HG03378 (cell line): ENCODE data around the gene HNRNPLL.

ENCODE experiments used
- ATAC-seq: cut with Tn5 transposase; IDR thresholded peaks from one replicate; pipeline ENCODE4 v1.9.1; 2021; ENCODE audit warnings: mild to moderate bottlenecking, moderate library complexity; ENCODE audit not compliant: unreplicated experiment

HNRNPLL gene

DNA sequence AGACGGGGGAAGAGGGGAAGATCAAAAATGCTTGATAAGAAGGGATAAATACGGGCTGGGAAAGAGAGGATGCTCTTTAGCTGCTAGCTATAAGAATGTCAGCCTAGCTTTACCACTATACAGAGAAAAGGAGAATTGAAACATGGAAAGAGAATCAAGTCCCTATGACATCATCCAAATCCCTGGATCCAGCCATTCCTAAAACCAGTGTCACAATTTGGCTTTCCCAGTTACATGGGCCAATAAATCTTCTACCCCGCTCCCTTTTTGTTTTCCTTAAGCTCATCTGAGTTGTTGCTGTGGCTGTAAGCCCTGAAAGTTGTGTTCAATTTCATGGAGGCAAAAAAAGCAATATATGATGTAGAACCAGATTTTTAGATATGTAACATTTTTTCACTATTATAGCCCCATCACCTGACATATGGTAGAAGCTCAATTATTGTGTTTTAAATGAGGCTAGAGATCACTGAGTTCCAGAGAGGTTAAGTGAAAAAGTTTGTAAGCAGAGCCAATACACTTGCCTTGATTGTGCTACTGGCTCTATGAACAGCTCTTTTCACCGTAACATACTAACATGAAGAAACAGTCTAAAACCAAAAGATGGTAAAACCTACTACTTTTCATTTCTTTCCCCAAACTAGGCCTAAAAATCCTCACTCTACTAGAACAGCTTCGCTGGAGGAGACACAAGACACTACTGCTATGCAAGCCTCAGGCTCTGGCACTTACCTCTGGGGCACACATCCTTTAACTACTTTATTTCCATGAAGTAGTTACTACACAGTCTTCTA lies 4.3 kb downstream of the HNRNPLL start:
- no peak for ATAC-seq

DNA sequence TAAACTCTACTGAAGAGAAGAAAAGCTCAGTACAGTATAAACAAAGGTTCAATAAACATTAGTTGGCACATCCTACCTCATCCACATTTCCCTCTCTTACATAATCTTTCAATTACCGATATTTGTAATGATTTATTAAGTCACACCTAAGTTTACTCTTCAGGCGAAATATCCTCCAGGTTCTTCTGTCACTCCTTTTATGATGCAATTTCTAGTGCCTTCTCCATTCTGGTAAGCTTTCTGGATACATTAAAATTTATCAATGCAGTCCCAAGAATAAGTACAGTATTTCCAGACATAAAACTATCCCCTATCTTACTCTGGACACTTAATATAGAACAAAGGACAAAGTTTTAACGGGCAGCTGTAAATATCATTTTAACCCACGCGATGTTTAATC lies 5.6 kb downstream of the HNRNPLL start:
- no peak for ATAC-seq

- no peak for ATAC-seq
Observed at GRCh38 chr2:38596229-38596628, 6.5 kb downstream of the HNRNPLL start.

GRCh38 chr2:38592951-38593350 lies 9.8 kb downstream of the HNRNPLL start:
- no peak for ATAC-seq

DNA sequence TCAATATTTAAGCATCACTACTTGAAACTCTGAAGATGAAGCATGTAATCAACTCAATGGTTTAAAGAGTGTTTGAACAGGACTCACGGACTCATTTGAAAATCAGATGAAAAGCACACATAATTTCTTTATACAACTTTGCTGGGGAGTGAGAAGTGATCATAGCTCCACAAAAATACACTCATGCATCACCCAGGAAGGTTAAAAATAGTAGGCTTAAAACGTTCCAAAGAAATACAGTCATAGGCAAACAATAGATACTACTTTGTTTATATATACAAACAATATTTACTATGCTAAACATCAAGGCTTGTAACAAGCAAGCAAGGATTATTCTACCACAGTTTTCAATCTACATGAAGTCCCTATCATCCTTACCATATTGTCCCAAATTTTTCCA lies 11.6 kb downstream of the HNRNPLL start:
- no peak for ATAC-seq

GRCh38 chr2:38590053-38590452 lies 12.7 kb downstream of the HNRNPLL start:
- no peak for ATAC-seq

GRCh38 chr2:38586931-38587330 lies 15.8 kb downstream of the HNRNPLL start:
- ATAC-seq: no peak

GRCh38 chr2:38584881-38585280 lies 17.8 kb downstream of the HNRNPLL start:
- no peak for ATAC-seq

DNA sequence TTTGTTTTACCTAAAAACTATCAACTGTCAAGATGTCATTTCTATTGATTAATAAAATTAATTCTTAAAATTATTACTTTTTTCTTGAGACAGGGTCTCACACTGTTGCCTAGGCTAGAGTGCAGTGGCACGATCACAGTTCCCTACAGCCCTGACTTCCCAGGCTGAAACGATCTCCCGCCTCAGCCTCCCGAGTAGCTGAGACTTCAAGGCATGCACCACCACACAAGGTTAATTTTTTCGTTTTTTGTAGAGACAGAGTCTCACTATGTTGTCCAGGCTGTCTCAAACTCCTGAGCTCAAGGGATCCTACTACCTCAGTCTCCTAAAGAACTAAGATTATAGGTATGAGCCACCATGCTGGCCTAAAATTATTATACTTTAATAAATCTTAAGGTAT lies 18.7 kb downstream of the HNRNPLL start:
- ATAC-seq: no peak

DNA sequence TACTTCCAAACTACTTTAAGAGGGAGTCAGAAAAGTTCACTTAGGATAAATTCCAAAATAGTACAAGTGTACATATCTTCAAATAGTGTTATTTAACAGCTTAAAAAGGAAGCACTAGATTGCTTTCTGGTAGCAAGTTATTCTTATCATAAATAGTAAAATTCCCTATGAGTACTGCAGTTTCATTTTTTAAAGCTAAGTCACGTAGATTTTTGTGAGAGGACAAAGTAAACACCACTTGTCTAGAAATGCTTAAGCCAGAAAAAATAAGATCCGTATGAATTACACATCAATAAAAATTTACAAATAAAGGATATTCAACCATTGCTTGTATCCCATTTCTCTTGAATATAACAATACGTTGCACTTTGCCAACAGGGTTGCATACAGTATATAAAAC lies 19.2 kb downstream of the HNRNPLL start:
- ATAC-seq: no peak

DNA sequence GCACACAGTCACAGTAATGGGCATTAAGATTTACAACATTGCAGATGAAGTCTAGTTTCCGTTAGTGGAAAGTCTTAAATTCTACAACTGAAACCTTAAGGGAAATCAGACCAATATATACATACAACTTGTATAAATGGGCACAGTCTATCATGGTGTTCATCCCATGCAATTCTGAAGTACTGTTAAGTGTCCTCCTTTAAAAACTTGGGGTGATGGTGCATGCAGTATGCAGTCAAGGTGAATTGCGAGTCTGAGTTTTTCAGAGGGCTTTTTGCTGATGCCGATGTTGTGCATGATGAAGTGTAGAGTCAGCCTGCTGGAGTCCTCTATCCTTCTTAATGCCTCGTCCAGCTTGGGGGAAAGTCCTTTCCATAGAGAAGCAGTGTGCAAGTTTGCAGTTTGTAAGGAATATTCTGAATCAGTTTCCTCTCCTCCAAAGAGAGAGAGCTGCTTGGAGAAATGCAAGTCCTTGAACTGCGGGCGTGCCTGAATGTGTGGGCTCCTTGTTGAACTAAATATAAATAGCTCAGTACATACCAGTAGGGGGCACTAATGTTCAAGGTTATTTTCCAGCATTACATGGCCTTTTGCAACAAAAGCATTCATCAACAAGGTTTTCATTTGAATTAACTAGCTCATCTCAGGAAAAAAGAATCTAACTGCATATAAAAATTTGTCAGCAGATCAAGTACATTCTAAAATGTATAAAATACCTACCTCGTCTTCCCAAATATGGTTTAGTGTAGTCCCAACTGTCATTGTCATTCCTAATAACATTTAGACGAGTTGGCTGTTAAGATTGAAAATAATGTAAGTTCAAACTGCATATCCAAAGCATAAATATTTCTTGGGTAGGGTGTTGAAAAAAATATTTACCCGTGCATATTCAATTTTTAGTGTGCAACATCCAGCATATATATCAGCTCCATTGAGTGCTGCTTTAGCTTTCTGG lies 21.3 kb downstream of the HNRNPLL start:
- peak; percentile 56 for ATAC-seq

DNA sequence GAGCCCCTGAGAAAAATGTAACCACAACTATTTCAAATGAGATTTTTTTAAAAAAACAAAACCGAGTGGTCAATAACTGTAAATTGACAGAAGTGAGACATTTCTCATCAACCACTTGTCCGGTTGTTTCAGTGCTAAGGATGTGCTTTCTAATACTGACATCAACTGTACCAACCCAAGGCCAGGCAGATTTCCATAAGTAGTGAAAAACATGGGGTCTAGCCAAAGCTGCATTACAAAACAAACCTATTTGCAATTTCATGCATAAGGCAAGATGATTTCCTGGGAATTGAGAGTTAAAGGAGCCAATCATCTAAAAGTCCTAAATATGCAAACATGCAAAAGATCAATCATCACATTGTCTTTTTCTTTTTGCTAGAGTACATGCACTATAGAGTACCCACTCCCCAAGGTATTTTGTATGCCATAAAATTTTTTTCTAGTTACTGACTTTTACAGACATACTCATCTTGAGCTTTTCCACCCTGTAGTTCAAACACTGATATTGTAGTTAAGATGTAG lies 22.6 kb downstream of the HNRNPLL start:
- ATAC-seq: no peak

DNA sequence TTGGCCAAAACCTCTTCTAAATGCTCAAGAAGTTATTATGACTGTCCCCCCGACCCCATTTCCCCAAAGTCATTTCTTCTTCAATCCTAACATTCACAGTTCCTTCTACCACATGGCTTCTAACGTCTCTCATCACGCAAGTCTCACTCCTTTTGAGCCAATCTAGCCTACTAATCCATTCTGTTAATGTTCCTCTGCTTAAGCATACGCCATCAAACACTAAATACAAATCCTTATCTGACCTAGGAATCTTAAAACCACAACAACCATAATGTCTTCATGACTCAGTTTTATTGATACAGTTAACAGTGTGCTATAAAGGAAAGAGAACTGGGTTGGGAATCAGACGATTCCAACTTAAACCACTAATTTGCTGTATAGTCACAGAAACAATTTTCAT lies 23.9 kb downstream of the HNRNPLL start:
- ATAC-seq: no peak

GRCh38 chr2:38574278-38574677 lies 28.4 kb downstream of the HNRNPLL start:
- ATAC-seq: no peak

GRCh38 chr2:38572167-38572566 lies 30.6 kb downstream of the HNRNPLL start:
- ATAC-seq: no peak

DNA sequence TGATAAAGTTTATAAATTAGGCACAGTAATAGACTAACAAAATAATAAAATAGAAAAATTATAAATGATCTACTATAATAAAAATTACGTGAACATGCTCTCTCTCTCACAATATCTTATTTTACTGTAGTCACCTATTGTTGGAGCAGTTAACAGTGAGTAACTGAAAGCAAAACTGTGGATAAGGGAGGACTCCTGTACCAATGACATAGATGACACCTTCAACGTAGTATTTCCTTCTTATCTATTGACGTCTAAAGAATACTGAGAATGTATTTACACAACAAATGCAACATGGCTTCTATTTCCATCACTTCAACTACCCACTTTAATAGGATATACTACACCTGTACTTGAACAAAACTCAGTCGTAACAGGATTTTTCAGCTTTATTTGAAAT lies 31.5 kb downstream of the HNRNPLL start:
- no peak for ATAC-seq

DNA sequence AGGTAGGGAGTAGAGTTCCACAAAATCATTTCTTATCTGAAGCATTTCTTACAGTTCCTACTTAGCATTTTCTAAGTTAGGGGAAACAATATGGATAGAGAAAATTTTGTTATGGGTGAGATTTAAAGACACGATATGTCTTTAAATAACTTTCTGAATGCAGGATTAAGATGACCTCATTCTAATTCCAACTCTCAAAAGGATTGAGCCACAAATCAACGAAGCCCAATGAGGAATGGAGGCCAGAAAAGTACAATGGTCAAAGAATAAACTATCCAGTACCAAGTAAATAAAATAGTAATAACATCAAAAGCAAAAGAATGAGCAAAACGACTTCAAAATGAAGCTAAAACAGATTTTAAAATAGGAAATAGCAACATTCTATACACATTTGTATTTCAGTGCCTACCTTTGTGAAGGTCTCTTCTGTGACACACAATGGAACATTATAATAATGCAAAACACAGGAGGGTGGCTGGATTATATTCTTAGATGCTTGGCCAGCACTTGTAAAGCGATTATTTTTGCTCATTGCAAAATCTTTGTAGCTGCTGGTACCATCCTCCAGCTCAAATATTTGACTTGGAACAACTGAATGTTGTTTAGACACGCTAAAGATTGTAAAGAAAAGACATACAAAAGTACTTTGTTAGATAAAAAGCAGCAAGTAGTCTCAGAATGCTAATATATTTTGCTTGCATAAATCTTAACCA lies 33.8 kb downstream of the HNRNPLL start:
- ATAC-seq: no peak

DNA sequence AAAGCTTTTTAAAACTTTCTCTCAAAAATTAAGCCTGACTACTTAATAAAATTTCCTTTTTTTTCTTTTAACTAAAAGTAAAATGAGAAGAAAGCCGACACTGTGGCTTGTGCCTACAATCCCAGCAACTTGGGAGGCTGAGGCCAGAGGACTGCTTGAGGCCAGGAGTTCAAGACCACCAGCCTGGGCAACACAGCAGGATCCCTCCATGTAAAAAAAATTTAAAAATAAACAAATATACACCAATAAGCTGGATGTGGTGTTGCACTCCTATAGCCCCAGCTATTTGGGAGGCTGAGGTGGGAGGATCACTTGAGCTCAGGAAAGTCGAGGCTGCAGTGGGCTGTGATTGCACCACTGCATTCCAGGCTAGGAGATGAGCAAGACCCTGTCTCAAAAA lies 37.4 kb downstream of the HNRNPLL start:
- no peak for ATAC-seq

- no peak for ATAC-seq
Observed at GRCh38 chr2:38561691-38562090, 41.0 kb downstream of the HNRNPLL start.

DNA sequence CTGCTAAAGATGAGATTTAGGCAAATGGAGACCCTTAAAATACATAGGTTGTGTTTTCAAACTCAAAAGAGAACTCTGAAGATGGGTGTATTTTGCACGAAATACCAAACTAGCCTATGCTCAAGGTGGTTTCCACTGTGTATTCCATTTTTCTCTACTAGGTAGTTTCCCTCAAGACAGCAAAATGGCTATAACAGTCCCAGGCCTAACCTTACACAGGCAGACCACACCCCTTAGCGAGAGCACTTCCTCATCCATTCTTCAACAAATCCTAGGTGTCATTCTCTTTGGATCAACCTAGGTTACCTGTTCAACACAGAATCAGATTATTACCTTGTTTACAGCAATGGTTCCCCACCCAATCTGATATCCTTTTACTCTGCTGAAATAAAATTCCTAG lies 42.6 kb downstream of the HNRNPLL start:
- no peak for ATAC-seq

- ATAC-seq: no peak
Observed at GRCh38 chr2:38557981-38558380, 44.7 kb downstream of the HNRNPLL start.
